ENCODE results near the gene EXO1.
"Not testable (repeated sequence)": the region's sequence is repeated elsewhere in the genome, so short reads cannot be mapped to it uniquely, and the experiment has no call there.

The EXO1 gene

GRCh38 chr1:241837416-241837815, 10.6 kb upstream of the EXO1 start:
- DNase-seq (ENCODE audit: low spot score) = no peak

- no peak for DNase-seq (ENCODE audit: low spot score)
These were observed 10.1 kb upstream of the EXO1 start for GRCh38 chr1:241837901-241838300.

GRCh38 chr1:241838897-241839296, 9.1 kb upstream of the EXO1 start:
- no peak for DNase-seq (ENCODE audit: low spot score)

GRCh38 chr1:241839369-241839979, 8.5 kb upstream of the EXO1 start:
- DNase-seq (ENCODE audit: low spot score) = no peak

- no peak for DNase-seq (ENCODE audit: low spot score)
These were observed 7.8 kb upstream of the EXO1 start for GRCh38 chr1:241840164-241840563.

- no peak for DNase-seq (ENCODE audit: low spot score)
These were observed 6.3 kb upstream of the EXO1 start for GRCh38 chr1:241841691-241842090.

GRCh38 chr1:241842565-241842964, 5.4 kb upstream of the EXO1 start:
- DNase-seq (ENCODE audit: low spot score) = no peak

GRCh38 chr1:241844593-241844992, 3.4 kb upstream of the EXO1 start:
- DNase-seq (ENCODE audit: low spot score) = no peak

- no peak for DNase-seq (ENCODE audit: low spot score)
These were observed 1.6 kb upstream of the EXO1 start for GRCh38 chr1:241846375-241846774.

- DNase-seq (ENCODE audit: low spot score) = no peak
These were observed 1.0 kb upstream of the EXO1 start for GRCh38 chr1:241846862-241847539.

- DNase-seq (ENCODE audit: low spot score) = no peak
These were observed 536 bp upstream of the EXO1 start for GRCh38 chr1:241847540-241847795.

GRCh38 chr1:241848686-241849344, 811 bp downstream of the EXO1 start:
- DNase-seq (ENCODE audit: low spot score) = no peak

GRCh38 chr1:241849345-241849695, 1.3 kb downstream of the EXO1 start:
- no peak for DNase-seq (ENCODE audit: low spot score)

GRCh38 chr1:241855545-241856140, 7.6 kb downstream of the EXO1 start:
- not testable (repeated sequence) for DNase-seq (ENCODE audit: low spot score)

GRCh38 chr1:241857131-241857530, 9.1 kb downstream of the EXO1 start:
- DNase-seq (ENCODE audit: low spot score) = peak; percentile 2

- DNase-seq (ENCODE audit: low spot score) = no peak
These were observed 12.9 kb downstream of the EXO1 start for GRCh38 chr1:241860922-241861321.

GRCh38 chr1:241869022-241869421, 21.0 kb downstream of the EXO1 start:
- no peak for DNase-seq (ENCODE audit: low spot score)

GRCh38 chr1:241870336-241870735, 22.3 kb downstream of the EXO1 start:
- DNase-seq (ENCODE audit: low spot score) = no peak

- DNase-seq (ENCODE audit: low spot score) = no peak
These were observed 22.9 kb downstream of the EXO1 start for GRCh38 chr1:241870746-241871430.

GRCh38 chr1:241881440-241881839, 33.4 kb downstream of the EXO1 start:
- DNase-seq (ENCODE audit: low spot score) = no peak

- DNase-seq (ENCODE audit: low spot score) = no peak
These were observed 35.2 kb downstream of the EXO1 start for GRCh38 chr1:241883159-241883558.

GRCh38 chr1:241888232-241888631, 40.2 kb downstream of the EXO1 start:
- DNase-seq (ENCODE audit: low spot score) = no peak

GRCh38 chr1:241891296-241891695, 43.3 kb downstream of the EXO1 start:
- DNase-seq (ENCODE audit: low spot score) = no peak
